ENCODE data around the gene SLC25A27.

SLC25A27 gene

GRCh38 chr6:46652603-46653438, at the start of gene SLC25A27, which contains the start of gene CYP39A1:
Gene SLC25A27, plus strand, starts transcription at chr6:46652975. Its CDS starts 218 bp downstream, at chr6:46653193.
Gene CYP39A1, minus strand, starts transcription at chr6:46652818. Its CDS starts 236 bp downstream, at chr6:46652582.
- peak within 1 kb of the TSS; percentile 62; the same call in 1 of the 2 replicates for H3K27ac ChIP-seq (ENCODE audit: extremely low read depth, low read depth, low read length)
- peaks cover 5 to 12% of the 10 kb centered on the region in 2 experiments; a peak in 2 of 3 replicates for H3K36me3 ChIP-seq (ENCODE audit: control insufficient read depth in 2 of 2, insufficient read depth in 1 of 2, low read length in 2 of 2)
- H3K9me3 ChIP-seq (ENCODE audit: control insufficient read depth, insufficient read depth, low read depth, low read length), result no peaks in the 10 kb centered on the region
- H3K4me3 ChIP-seq (ENCODE audit: low read depth, low read length), result peak within 1 kb of the TSS; percentile 78
- POLR2A ChIA-PET, result interaction anchor here (0.8 to 1.2 kb wide), 3 partner anchors 9 to 562 kb away, joined by 3 read pairs; partner anchors contain the start of gene ENPP5
- H3K4me1 ChIP-seq (ENCODE audit: control insufficient read depth, insufficient read depth, low read length), result peaks cover 17% of the 10 kb centered on the region; the same call in 1 of the 2 replicates
- CTCF ChIA-PET, result interaction anchor here (0.6 to 0.8 kb wide), 3 partner anchors 12 to 237 kb away, joined by 3 read pairs; no protein-coding TSS in a partner anchor
- TF ChIP-seq REST (tag by site-specific recombination; IDR thresholded peaks at IDR 0.05) (0 out of 2 replicates have a peak, but pooled peaks have one; percentile 17), ELK4 (IDR thresholded peaks at IDR 0.05; ENCODE audit: borderline replicate concordance, low read depth, low read length) (no peak), HOXC10 (CRISPR knock-in tag; IDR thresholded peaks at IDR 0.05) (no peak), PBX3 (CRISPR knock-in tag; IDR thresholded peaks at IDR 0.05) (peak; percentile 39; the same call in 1 of the 2 replicates), ZNF2 (tag by site-specific recombination; IDR thresholded peaks at IDR 0.05) (no peak; the same call in 1 of the 2 replicates), ZNF544 (tag by site-specific recombination; IDR thresholded peaks at IDR 0.05) (no peak), ZNF585B (tag by site-specific recombination; IDR thresholded peaks at IDR 0.05) (no peak), ZFP3 (tag by site-specific recombination; IDR thresholded peaks at IDR 0.05; ENCODE audit: low read depth) (no peak), ZNF366 (tag by site-specific recombination; conservative IDR thresholded peaks at IDR 0.05) (peak; percentile 96), ZNF16 (tag by site-specific recombination; IDR thresholded peaks at IDR 0.05; ENCODE audit: low read depth) (no peak), ZEB2 (tag by site-specific recombination; IDR thresholded peaks at IDR 0.05) (peak; percentile 52; the same call in 1 of the 2 replicates), ZNF157 (tag by site-specific recombination; IDR thresholded peaks at IDR 0.05) (no peak), ZSCAN30 (tag by site-specific recombination; IDR thresholded peaks at IDR 0.05) (no peak), ZNF391 (tag by site-specific recombination; IDR thresholded peaks at IDR 0.05; ENCODE audit: borderline replicate concordance, low read depth) (peak; percentile 35; the same call in 1 of the 2 replicates), KLF7 (tag by site-specific recombination; IDR thresholded peaks at IDR 0.05; ENCODE audit: borderline replicate concordance) (no peak), ZNF174 (tag by site-specific recombination; IDR thresholded peaks at IDR 0.05) (no peak), ZNF629 (tag by site-specific recombination; IDR thresholded peaks at IDR 0.05) (peak; percentile 29; the same call in 1 of the 2 replicates), BCL11A (tag by site-specific recombination; IDR thresholded peaks at IDR 0.05; ENCODE audit: low read depth) (no peak), ZNF639 (tag by site-specific recombination; IDR thresholded peaks at IDR 0.05) (no peak), GFI1B (tag by site-specific recombination; IDR thresholded peaks at IDR 0.05) (peak; percentile 75; the same call in 1 of the 2 replicates), ZNF704 (tag by site-specific recombination; IDR thresholded peaks at IDR 0.05) (no peak), ZBTB17 (tag by site-specific recombination; IDR thresholded peaks at IDR 0.05) (peak; percentile 10), ZSCAN16 (tag by site-specific recombination; IDR thresholded peaks at IDR 0.05) (no peak), ZBTB11 (tag by site-specific recombination; conservative IDR thresholded peaks at IDR 0.05; ENCODE audit: low read depth) (peak; percentile 30; the same call in 1 of the 2 replicates), ZNF654 (tag by site-specific recombination; IDR thresholded peaks at IDR 0.05; ENCODE audit: low read depth) (no peak)
